HEK293T (cell line): ENCODE data around the gene USP36.

Source experiments
- CTCF ChIA-PET: fragments of 350-600 bp; formaldehyde crosslinking; extraction: SDS; loops from one replicate; lab custom pipeline; 2021; ENCODE audit warnings: antibody characterized with exemption, inconsistent platforms; lab: Yijun Ruan, JAX
- POLR2A ChIA-PET: fragments of 350-600 bp; formaldehyde crosslinking; extraction: SDS; loops from one replicate; lab custom pipeline; 2020; ENCODE audit warnings: antibody characterized with exemption, inconsistent platforms; lab: Yijun Ruan, JAX
- DNase-seq: peaks from one replicate; pipeline ENCODE4 v3.0.0; 2012; ENCODE audit warnings: mixed read lengths; ENCODE audit errors: extremely low spot score
- ARNT ChIP-seq: fragments of 450-650 bp; IDR thresholded peaks from 2 replicates; pipeline ENCODE4 v1.6.1; 2017; ENCODE audit warnings: mild to moderate bottlenecking
- BHLHE40 ChIP-seq: fragments of 450-650 bp; IDR thresholded peaks from 2 replicates; pipeline ENCODE4 v1.6.1; 2016; ENCODE audit warnings: mild to moderate bottlenecking, moderate library complexity, borderline replicate concordance
- CTBP1 ChIP-seq: fragments of 450-650 bp; IDR thresholded peaks from 2 replicates; pipeline ENCODE4 v1.6.1; 2016; ENCODE audit warnings: borderline replicate concordance
- ELF4 ChIP-seq: fragments of 450-650 bp; IDR thresholded peaks from 2 replicates; pipeline ENCODE4 v1.6.1; 2017; ENCODE audit warnings: antibody characterized with exemption
- FOXA1 ChIP-seq: fragments of 450-650 bp; IDR thresholded peaks from 2 replicates; pipeline ENCODE4 v1.6.1; 2016; ENCODE audit warnings: mild to moderate bottlenecking
- FOXK2 ChIP-seq: fragments of 450-650 bp; IDR thresholded peaks from 2 replicates; pipeline ENCODE4 v1.6.1; 2016; ENCODE audit warnings: mild to moderate bottlenecking
- FOXM1 ChIP-seq: fragments of 450-650 bp; IDR thresholded peaks from 2 replicates; pipeline ENCODE4 v1.6.1; 2017; ENCODE audit warnings: mild to moderate bottlenecking, borderline replicate concordance
- HDGF ChIP-seq: fragments of 450-650 bp; IDR thresholded peaks from 2 replicates; pipeline ENCODE4 v1.6.1; 2017; ENCODE audit warnings: antibody characterized with exemption, borderline replicate concordance
- L3MBTL2 ChIP-seq: fragments of 450-650 bp; conservative IDR thresholded peaks from 2 replicates; pipeline ENCODE4 v1.6.1; 2016; ENCODE audit warnings: mild to moderate bottlenecking
- LEF1 ChIP-seq: fragments of 450-650 bp; IDR thresholded peaks from 2 replicates; pipeline ENCODE4 v1.6.1; 2017; ENCODE audit warnings: mild to moderate bottlenecking, borderline replicate concordance
- NFRKB ChIP-seq: fragments of 450-650 bp; IDR thresholded peaks from 2 replicates; pipeline ENCODE4 v1.6.1; 2016; ENCODE audit warnings: mild to moderate bottlenecking, moderate library complexity
- PKNOX1 ChIP-seq: fragments of 450-650 bp; IDR thresholded peaks from 2 replicates; pipeline ENCODE4 v1.6.1; 2016
- SP1 ChIP-seq: fragments of 450-650 bp; IDR thresholded peaks from 2 replicates; pipeline ENCODE4 v1.6.1; 2017
- SUZ12 ChIP-seq: fragments of 450-650 bp; IDR thresholded peaks from 2 replicates; pipeline ENCODE4 v1.6.1; 2016; ENCODE audit warnings: mild to moderate bottlenecking
- TARDBP ChIP-seq: fragments of 450-650 bp; IDR thresholded peaks from 2 replicates; pipeline ENCODE4 v1.6.1; 2016
- ZNF384 ChIP-seq: fragments of 450-650 bp; IDR thresholded peaks from 2 replicates; pipeline ENCODE4 v1.6.1; 2016

The USP36 gene

GRCh38 chr17:78797691-78798585 is 42.7 kb downstream of the USP36 start:
- POLR2A ChIA-PET = no interaction called here
- no peak for TF ChIP-seq ELF4
- no peak for TF ChIP-seq ZNF384
- no peak for TF ChIP-seq FOXK2
- no peak for TF ChIP-seq FOXA1
- peak; percentile 76; the same call in 1 of the 2 replicates for TF ChIP-seq TARDBP
- no peak for TF ChIP-seq NFRKB
- no peak for DNase-seq
- CTCF ChIA-PET = interaction anchor here (0.8 to 1.0 kb wide), 2 partner anchors 10 to 29 kb away, joined by 3 read pairs; no protein-coding TSS in a partner anchor

DNA sequence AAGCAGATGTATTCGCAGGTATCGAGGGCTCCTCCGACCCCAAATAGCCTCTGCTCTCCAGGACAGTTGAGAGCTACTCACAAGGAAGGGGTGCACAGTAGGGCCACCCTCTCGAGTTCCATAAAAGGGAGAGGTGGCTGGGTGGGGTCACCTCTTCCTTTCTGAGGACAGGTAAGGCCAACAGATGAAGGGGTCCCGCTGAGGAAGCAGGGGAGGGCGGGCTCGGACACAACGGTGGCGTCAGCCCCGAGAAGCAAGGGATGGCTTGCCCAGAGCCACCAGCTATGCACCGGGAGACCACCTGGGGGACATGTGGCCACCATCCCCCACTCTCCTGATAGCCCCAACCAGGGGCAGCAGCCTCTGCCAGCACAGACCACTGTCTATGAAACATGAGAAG is 43.4 kb downstream of the USP36 start:
- no peak for DNase-seq
- TF ChIP-seq LEF1 = no peak
- no peak for TF ChIP-seq FOXM1
- ChIA-PET CTCF (interaction anchor here (0.8 to 1.0 kb wide), 2 partner anchors 9 to 28 kb away, joined by 3 read pairs; no protein-coding TSS in a partner anchor), POLR2A (no interaction called here)

GRCh38 chr17:78796517-78796900 is 44.1 kb downstream of the USP36 start:
- ChIA-PET POLR2A (no interaction called here), CTCF (no interaction called here)
- DNase-seq = no peak
- no peak for TF ChIP-seq FOXA1

DNA sequence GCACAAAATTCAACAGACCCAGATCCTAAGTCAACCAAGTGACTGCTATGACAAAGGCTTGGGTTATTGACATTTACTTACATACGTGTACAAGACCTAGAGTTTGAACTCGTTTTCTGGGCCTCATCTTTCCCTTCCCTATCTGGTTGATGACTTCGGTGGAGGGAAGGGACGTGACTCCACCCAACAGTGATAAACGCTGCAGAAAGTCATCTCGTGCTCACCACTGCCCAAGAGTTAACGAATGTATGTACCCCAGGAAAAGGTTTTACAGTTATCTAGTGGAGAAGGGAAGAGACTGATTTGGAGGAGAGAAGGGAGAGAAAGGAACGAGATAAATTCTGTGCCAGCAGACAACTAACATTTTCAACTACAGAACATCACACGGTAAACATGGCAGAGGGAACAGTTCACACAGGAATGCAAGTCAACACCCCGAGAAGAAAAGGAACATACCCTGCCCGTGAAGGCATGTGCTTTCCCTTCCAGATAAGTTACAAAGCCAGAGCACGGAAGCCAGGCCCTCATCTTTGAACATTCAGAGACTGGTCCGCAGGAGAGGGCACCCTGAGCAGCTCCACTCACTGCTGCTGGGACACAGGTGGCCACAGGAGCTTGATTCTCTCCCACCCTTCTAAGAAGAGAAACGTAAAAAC is 44.6 kb downstream of the USP36 start:
- CTCF ChIA-PET = no interaction called here
- DNase-seq = no peak
- no peak for TF ChIP-seq BHLHE40
- TF ChIP-seq FOXA1 = no peak
- TF ChIP-seq ARNT = no peak
- TF ChIP-seq CTBP1 = no peak
- TF ChIP-seq L3MBTL2 = no peak
- no peak for TF ChIP-seq ZNF384
- TF ChIP-seq LEF1 = no peak
- TF ChIP-seq SUZ12 = no peak
- TF ChIP-seq PKNOX1 = no peak
- no peak for TF ChIP-seq NFRKB
- no peak for TF ChIP-seq ELF4
- no peak for TF ChIP-seq HDGF
- TF ChIP-seq FOXM1 = no peak
- no peak for TF ChIP-seq FOXK2
- TF ChIP-seq SP1 = no peak
- TF ChIP-seq TARDBP = no peak
- POLR2A ChIA-PET = no interaction called here

DNA sequence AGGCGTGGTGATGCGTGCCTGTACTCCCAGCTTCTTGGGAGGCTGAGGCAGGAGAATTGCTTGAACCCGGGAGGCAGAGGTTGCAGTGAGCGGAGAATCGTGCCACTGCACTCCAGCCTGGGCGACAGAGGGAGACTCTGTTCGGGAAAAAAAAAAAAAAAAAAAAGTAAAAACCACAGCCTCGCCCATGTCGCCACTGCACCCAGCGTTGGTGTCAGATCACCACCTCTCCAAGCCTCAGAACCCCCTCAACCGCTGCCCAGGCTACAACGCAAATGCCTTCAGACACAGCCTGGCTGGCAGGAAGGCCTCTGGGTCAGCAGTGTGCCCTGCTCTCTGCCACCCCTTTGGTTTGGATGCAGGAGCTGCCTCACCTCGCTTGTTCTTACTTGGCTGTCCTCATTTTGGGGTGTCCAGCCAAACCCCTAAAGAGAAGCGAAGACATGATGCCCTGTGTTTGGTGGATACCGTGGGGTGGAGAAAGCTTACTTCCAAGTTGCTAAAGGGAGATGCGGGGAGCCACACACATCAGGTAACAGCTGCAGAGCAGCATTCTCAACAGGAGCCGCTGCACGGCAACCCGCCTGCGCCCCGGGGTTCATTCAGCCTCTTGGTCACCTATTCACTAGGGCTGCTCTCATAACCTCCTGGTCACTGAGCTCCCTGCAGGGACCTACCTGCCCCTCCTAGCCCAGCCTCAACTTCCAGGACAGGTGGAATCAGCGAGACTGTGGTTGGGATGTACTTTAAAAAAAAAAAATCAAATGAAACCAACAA is 45.6 kb downstream of the USP36 start:
- CTCF ChIA-PET = no interaction called here
- TF ChIP-seq SP1 (no peak), FOXK2 (no peak), CTBP1 (no peak), ELF4 (no peak), BHLHE40 (no peak)

DNA sequence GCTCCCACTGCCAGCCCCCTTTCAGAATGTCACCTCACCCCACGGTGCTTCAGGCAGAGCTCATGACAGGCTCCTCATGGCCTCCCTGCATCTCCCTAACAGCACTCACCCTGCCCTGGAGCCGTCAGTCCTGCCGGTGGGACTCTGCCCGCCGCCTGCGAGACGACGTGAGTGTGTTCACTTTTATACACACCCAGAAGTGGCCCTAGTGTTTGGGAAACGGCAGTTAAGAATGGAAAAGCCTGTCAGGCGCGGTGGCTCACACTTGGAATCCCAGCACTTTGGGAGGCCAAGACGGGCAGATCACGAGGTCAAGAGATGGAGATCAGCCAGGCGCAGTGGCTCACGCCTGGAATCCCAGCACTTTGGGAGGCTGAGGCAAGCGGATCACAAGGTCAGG is 46.2 kb downstream of the USP36 start:
- DNase-seq = no peak
- CTCF ChIA-PET = no interaction called here
- POLR2A ChIA-PET = no interaction called here
- TF ChIP-seq PKNOX1 (no peak), CTBP1 (no peak), SUZ12 (no peak), FOXM1 (no peak), LEF1 (no peak), ZNF384 (no peak), FOXK2 (no peak), L3MBTL2 (no peak), HDGF (no peak), BHLHE40 (no peak), ARNT (no peak), FOXA1 (no peak), ELF4 (no peak), SP1 (no peak), TARDBP (no peak)

More for the DNA sequence above, 45.6 kb downstream of the USP36 start:
- no peak for DNase-seq
- POLR2A ChIA-PET = no interaction called here
